Stimulated activated CD8-positive, alpha-beta memory T cell treated with anti-CD3 and anti-CD28 coated beads, Interleukin-12 subunit alpha, Interleukin-12 subunit beta, amount 100 ng/mL, for 24 hours (primary cell): ENCODE results near the gene GUCA2B.

Experiments
- DNase-seq: peaks from one replicate; pipeline ENCODE4 v3.0.0-alpha.2; 2020; ENCODE audit errors: extremely low read depth

GUCA2B gene

GRCh38 chr1:42152907-42153600, at the start of gene GUCA2B:
Gene GUCA2B, plus strand, starts transcription at chr1:42153410. Its CDS starts 41 bp downstream, at chr1:42153451.
- DNase-seq = no peak

DNA sequence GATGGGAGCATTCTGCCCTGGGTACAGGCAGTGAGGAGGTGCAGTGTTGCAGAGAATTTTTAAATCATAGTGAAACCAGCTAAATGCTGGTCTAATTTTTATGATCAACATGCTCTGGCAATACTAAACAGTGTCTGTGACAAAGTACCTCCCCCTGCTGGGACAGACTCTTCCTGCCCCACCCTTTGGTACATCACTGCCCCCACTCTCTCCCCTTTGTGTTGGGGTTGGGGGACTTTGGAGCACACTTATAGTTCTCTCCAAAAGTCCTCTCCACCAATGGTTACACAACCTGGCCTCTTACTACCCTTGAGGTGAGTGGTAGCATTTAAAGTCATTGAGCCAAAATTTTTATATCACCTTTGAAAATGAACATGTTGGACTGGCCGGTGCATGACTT, 48.2 kb upstream of the GUCA2B start:
- no peak for DNase-seq

GRCh38 chr1:42108309-42108708, 44.9 kb upstream of the GUCA2B start:
- DNase-seq = no peak

- no peak for DNase-seq
These were observed 43.6 kb upstream of the GUCA2B start for GRCh38 chr1:42109600-42109999.

- DNase-seq = no peak
These were observed 39.0 kb upstream of the GUCA2B start for GRCh38 chr1:42114229-42114628.

GRCh38 chr1:42117214-42117613, 36.0 kb upstream of the GUCA2B start:
- no peak for DNase-seq

- DNase-seq = no peak
These were observed 35.1 kb upstream of the GUCA2B start for GRCh38 chr1:42118125-42118524.

- DNase-seq = no peak
These were observed 30.8 kb upstream of the GUCA2B start for GRCh38 chr1:42122408-42122807.

GRCh38 chr1:42125552-42125951, 27.7 kb upstream of the GUCA2B start:
- DNase-seq = no peak

GRCh38 chr1:42127767-42128166, 25.4 kb upstream of the GUCA2B start:
- DNase-seq = no peak

GRCh38 chr1:42128499-42128898, 24.7 kb upstream of the GUCA2B start:
- no peak for DNase-seq

- DNase-seq = no peak
These were observed 24.2 kb upstream of the GUCA2B start for GRCh38 chr1:42128964-42129363.

GRCh38 chr1:42130061-42130660, 23.0 kb upstream of the GUCA2B start:
- DNase-seq = no peak

DNA sequence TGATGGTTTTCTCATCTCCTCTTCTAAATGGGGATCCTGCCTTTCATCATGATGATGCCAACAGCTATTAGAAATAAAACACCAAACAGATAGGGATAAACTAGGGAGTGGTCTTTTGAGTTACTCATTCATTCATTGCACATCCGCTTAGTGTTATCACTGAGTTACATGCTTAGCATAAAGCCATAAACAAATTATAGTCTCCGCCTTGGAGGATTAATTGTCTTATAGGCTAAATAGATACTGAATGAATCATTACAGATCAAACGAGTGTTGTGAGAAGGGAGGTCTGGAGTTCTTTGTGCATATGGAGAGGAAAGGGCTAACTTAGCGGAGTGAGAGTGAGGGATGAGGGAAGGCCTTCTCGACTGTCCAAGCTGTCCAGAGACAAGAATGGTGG, 19.8 kb upstream of the GUCA2B start:
- DNase-seq = no peak

DNA sequence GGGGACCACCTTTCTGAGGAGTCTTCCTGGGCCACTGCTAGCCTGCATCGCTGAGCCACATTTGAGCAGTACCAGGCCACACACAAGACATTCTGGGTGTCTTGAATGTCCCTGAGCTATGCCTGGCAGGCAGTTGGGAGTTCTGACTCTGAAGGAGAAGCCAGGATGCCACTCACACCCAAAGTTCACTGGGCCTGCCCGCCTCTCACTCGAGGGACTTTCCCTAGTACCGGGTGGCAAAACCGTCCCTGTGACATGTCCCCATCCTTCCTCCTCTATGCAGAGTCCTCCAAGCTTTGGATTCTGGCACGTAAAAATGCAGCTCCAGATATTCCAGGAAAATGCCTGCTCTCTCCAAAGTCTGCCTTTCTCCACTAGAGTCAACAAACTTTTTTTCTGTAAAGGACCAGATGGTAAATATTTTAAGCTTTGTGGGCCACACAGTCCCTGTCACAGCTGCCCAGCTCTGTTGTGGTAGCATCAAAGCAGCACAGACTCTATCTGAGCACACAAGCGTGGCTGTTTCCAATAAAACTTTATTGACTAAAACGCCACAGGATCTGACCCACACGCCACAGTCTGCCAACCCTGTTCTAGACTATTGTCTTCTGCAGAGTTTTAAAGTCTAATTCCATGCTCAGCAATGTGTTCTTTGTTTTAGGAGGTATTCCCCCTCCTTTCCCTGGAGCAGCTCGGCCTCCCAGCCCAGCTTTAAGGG, 19.2 kb upstream of the GUCA2B start:
- no peak for DNase-seq

DNA sequence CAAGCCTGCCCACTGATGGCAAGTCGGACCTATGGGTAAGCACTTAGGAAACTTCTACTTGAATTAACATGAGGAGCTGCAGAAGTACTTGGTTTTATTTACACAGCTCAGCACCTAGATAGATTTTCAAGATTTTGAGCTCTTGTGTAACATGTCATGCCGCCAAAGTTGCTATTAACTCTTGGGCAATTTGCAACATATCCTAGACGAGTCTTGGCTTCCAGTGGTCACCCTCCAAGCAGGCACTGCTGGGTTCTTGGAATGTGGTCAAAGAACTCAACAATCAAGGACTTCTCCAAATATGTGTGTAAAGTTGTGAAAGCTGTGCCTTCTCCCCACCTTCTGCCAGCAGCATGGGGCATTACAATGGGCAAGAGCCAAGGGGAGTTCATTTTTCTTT, 17.8 kb upstream of the GUCA2B start:
- DNase-seq = no peak

GRCh38 chr1:42136466-42136865, 16.7 kb upstream of the GUCA2B start:
- no peak for DNase-seq

DNA sequence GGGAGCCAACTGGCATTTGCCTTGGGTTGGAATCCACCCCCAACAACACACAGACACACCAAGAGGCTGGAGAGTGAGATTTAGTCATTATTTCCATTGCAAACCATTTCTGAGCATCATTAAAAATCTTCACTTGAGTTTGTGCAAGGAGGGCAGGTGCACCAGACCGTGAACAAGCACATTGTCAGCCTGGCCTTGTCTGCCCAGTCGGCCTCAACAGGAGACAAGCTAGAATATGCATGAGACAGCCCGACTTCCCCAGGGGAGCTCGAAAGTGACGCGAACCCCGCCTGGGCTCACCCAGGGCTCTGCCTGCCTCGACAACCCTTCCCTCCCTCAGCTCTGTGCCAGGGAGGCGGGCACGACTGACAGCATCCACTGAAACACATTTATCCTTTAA, 15.4 kb upstream of the GUCA2B start:
- no peak for DNase-seq

GRCh38 chr1:42138586-42138985, 14.6 kb upstream of the GUCA2B start:
- no peak for DNase-seq

DNA sequence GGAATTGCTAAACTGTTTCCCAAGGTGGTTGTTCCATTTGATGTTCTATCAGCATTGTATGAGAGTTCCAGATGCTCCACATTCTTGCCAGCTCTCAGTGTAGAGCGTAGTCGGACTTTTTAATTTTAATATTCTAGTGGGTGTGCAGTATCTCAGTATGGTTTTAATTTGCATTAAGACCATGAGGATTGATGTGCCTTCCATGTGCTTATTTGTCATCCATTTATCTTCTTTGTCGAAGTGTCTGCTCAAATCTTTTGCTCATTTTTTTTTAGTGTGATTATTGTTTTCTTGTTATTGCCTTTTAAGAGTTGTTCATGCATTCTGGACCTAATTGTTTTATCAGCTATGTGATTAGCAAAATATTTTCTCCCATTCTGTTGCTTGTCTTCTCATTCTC, 13.8 kb upstream of the GUCA2B start:
- DNase-seq = no peak

DNA sequence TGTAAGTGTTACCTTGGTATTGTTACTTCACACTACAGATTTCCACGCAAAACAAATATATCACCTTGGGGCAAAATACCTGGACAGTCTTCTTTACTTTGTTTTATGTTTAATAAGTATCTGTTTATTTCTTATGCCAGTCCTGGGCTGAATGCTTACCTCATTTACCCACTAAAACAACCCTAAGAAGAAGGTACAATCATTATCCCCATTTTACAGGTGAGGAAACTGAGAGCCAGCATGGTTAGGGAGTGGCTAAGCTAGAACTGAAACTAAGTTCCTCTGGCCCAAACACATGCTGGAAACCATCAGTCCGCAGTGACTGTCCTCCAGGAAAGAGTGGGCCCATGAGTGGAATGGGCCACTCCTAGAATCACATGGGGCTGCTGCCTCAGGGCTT, 13.0 kb upstream of the GUCA2B start:
- DNase-seq = no peak

GRCh38 chr1:42141978-42142377, 11.2 kb upstream of the GUCA2B start:
- DNase-seq = no peak
